IPS-20b (cell line): Measurements from ENCODE around the gene NCLN.

Source experiments
- H3K27ac ChIP-seq: one replicate; pipeline ENCODE4 v1.5.1; 2013; ENCODE audit warnings: low read length
- H3K27me3 ChIP-seq: 2 replicates; pipeline ENCODE4 v1.6.1; 2013; ENCODE audit warnings: mild to moderate bottlenecking, low read length, inconsistent platforms; ENCODE audit not compliant: insufficient read depth
- H3K36me3 ChIP-seq: 2 replicates; pipeline ENCODE4 v1.6.1; 2013; ENCODE audit warnings: low read depth, mild to moderate bottlenecking, inconsistent platforms, low read length, moderate library complexity; ENCODE audit not compliant: insufficient read depth
- H3K4me1 ChIP-seq: 2 replicates; pipeline ENCODE4 v1.6.1; 2013; ENCODE audit warnings: mild to moderate bottlenecking, control low read depth, inconsistent platforms, low read length, moderate library complexity; ENCODE audit not compliant: insufficient read depth
- H3K4me3 ChIP-seq: 2 replicates; pipeline ENCODE4 v1.5.1; 2013; ENCODE audit warnings: mild to moderate bottlenecking, low read length, inconsistent platforms
- H3K9ac ChIP-seq: 2 replicates; pipeline ENCODE4 v1.6.1; 2013; ENCODE audit warnings: low read depth, mild to moderate bottlenecking, inconsistent platforms, low read length, moderate library complexity
- H3K9me3 ChIP-seq: 2 replicates; pipeline ENCODE4 v1.6.1; 2013; ENCODE audit warnings: mild to moderate bottlenecking, low read depth, low read length, inconsistent platforms; ENCODE audit not compliant: insufficient read depth

The NCLN gene

GRCh38 chr19:3185461-3186159 lies at the start of gene NCLN:
TSS of gene NCLN (plus strand) at chr19:3185930. CDS start at chr19:3186031, 101 bp downstream.
- peak within 1 kb of the TSS; percentile 87 for H3K9ac ChIP-seq
- peak within 1 kb of the TSS; percentile 87 for H3K4me3 ChIP-seq
- peak within 1 kb of the TSS; percentile 58 for H3K27ac ChIP-seq
- H3K9me3 ChIP-seq, result no peaks in the 10 kb centered on the region
- H3K4me1 ChIP-seq, result peaks cover 5% of the 10 kb centered on the region; the same call in 1 of the 2 replicates
- H3K27me3 ChIP-seq, result no peaks in the 10 kb centered on the region
- peaks cover 7% of the 10 kb centered on the region; the same call in 1 of the 2 replicates for H3K36me3 ChIP-seq

GRCh38 chr19:3135961-3136683 lies 49.6 kb upstream of the NCLN start, which contains the start of gene GNA15:
TSS of gene GNA15 (plus strand) at chr19:3136033. CDS start at chr19:3136451, 418 bp downstream.
- H3K27ac ChIP-seq, result no peak within 1 kb of the TSS
- H3K4me3 ChIP-seq, result no peak within 1 kb of the TSS

GRCh38 chr19:3136684-3137055 lies 49.1 kb upstream of the NCLN start:
- no peaks in the 10 kb centered on the region for H3K4me1 ChIP-seq
- no peak overlapping the region for H3K9ac ChIP-seq
- H3K4me3 ChIP-seq, result no peak overlapping the region
- no peaks in the 10 kb centered on the region for H3K9me3 ChIP-seq
- no peak overlapping the region for H3K27ac ChIP-seq
- no peaks in the 10 kb centered on the region for H3K27me3 ChIP-seq
- no peaks in the 10 kb centered on the region for H3K36me3 ChIP-seq

More at GRCh38 chr19:3135961-3136683, 49.6 kb upstream of the NCLN start, which contains the start of gene GNA15:
- Histone ChIP-seq H3K9ac (no peak within 1 kb of the TSS), H3K4me1 (no peaks in the 10 kb centered on the region), H3K36me3 (no peaks in the 10 kb centered on the region), H3K27me3 (no peaks in the 10 kb centered on the region), H3K9me3 (no peaks in the 10 kb centered on the region)

GRCh38 chr19:3137119-3137518 lies 48.6 kb upstream of the NCLN start:
- Histone ChIP-seq H3K9me3 (no peaks in the 10 kb centered on the region), H3K4me3 (no peak overlapping the region), H3K9ac (no peak overlapping the region), H3K36me3 (no peaks in the 10 kb centered on the region), H3K27me3 (no peaks in the 10 kb centered on the region), H3K27ac (no peak overlapping the region), H3K4me1 (no peaks in the 10 kb centered on the region)

GRCh38 chr19:3138268-3138667 lies 47.5 kb upstream of the NCLN start:
- Histone ChIP-seq H3K27me3 (no peaks in the 10 kb centered on the region), H3K4me1 (no peaks in the 10 kb centered on the region), H3K9ac (no peak overlapping the region), H3K4me3 (no peak overlapping the region), H3K36me3 (no peaks in the 10 kb centered on the region), H3K27ac (no peak overlapping the region), H3K9me3 (no peaks in the 10 kb centered on the region)

- Histone ChIP-seq H3K9ac (no peak overlapping the region), H3K27ac (no peak overlapping the region), H3K4me3 (no peak overlapping the region), H3K27me3 (no peaks in the 10 kb centered on the region), H3K4me1 (no peaks in the 10 kb centered on the region), H3K36me3 (no peaks in the 10 kb centered on the region), H3K9me3 (no peaks in the 10 kb centered on the region)
These were observed 45.1 kb upstream of the NCLN start for GRCh38 chr19:3140667-3141038.

- no peaks in the 10 kb centered on the region for H3K9me3 ChIP-seq
- H3K27me3 ChIP-seq, result no peaks in the 10 kb centered on the region
- no peak overlapping the region for H3K9ac ChIP-seq
- H3K36me3 ChIP-seq, result no peaks in the 10 kb centered on the region
- H3K4me1 ChIP-seq, result no peaks in the 10 kb centered on the region
- H3K27ac ChIP-seq, result no peak overlapping the region
- no peak overlapping the region for H3K4me3 ChIP-seq
These were observed 43.4 kb upstream of the NCLN start for GRCh38 chr19:3142292-3142670.

- Histone ChIP-seq H3K27me3 (no peaks in the 10 kb centered on the region), H3K9ac (no peak overlapping the region), H3K27ac (no peak overlapping the region), H3K4me3 (no peak overlapping the region), H3K36me3 (no peaks in the 10 kb centered on the region), H3K9me3 (no peaks in the 10 kb centered on the region), H3K4me1 (no peaks in the 10 kb centered on the region)
These were observed 42.9 kb upstream of the NCLN start for GRCh38 chr19:3142781-3143337.

- no peaks in the 10 kb centered on the region; the same call in 1 of the 2 replicates for H3K4me1 ChIP-seq
- H3K9ac ChIP-seq, result no peak overlapping the region
- no peaks in the 10 kb centered on the region for H3K36me3 ChIP-seq
- H3K9me3 ChIP-seq, result no peaks in the 10 kb centered on the region
- H3K4me3 ChIP-seq, result no peak overlapping the region
- peaks cover 6% of the 10 kb centered on the region; the same call in 1 of the 2 replicates for H3K27me3 ChIP-seq
- H3K27ac ChIP-seq, result no peak overlapping the region
These were observed 39.6 kb upstream of the NCLN start for GRCh38 chr19:3145909-3146676.

- Histone ChIP-seq H3K4me3 (no peak overlapping the region), H3K9me3 (no peaks in the 10 kb centered on the region), H3K27ac (no peak overlapping the region), H3K27me3 (peaks cover 6% of the 10 kb centered on the region; the same call in 1 of the 2 replicates), H3K36me3 (no peaks in the 10 kb centered on the region), H3K4me1 (no peaks in the 10 kb centered on the region; the same call in 1 of the 2 replicates), H3K9ac (no peak overlapping the region)
These were observed 39.0 kb upstream of the NCLN start for GRCh38 chr19:3146677-3147100.

GRCh38 chr19:3148503-3148902 lies 37.2 kb upstream of the NCLN start:
- Histone ChIP-seq H3K4me3 (no peak overlapping the region), H3K27me3 (peaks cover 6% of the 10 kb centered on the region; the same call in 1 of the 2 replicates), H3K9ac (no peak overlapping the region), H3K9me3 (no peaks in the 10 kb centered on the region), H3K27ac (no peak overlapping the region), H3K4me1 (no peaks in the 10 kb centered on the region; the same call in 1 of the 2 replicates), H3K36me3 (no peaks in the 10 kb centered on the region)
